Measurements from ENCODE around the gene CAMKK1.
"Not testable (repeated sequence)": the region's sequence is repeated elsewhere in the genome, so short reads cannot be mapped to it uniquely, and the experiment has no call there.

CAMKK1 gene

GRCh38 chr17:3846437-3847164 is 46.3 kb downstream of the CAMKK1 start:
- H3K36me3 ChIP-seq (ENCODE audit: low read depth): peaks cover 28% of the 10 kb centered on the region
- H3K27ac ChIP-seq (ENCODE audit: poor library complexity, severe bottlenecking): no peak overlapping the region
- peak; percentile 85 for TF ChIP-seq CTCF (IDR thresholded peaks at IDR 0.05; ENCODE audit: poor library complexity, severe bottlenecking)
- H3K27me3 ChIP-seq (ENCODE audit: insufficient read depth, poor library complexity, severe bottlenecking): no peaks in the 10 kb centered on the region
- H3K9me3 ChIP-seq (ENCODE audit: severe bottlenecking): no peaks in the 10 kb centered on the region
- peak overlapping the region; percentile 77 for H3K4me3 ChIP-seq (ENCODE audit: severe bottlenecking)
- no peak for ATAC-seq (ENCODE audit: low read depth)
- peaks cover 4% of the 10 kb centered on the region for H3K4me1 ChIP-seq (ENCODE audit: insufficient read depth, poor library complexity, severe bottlenecking)
- DNase-seq (ENCODE audit: low spot score): no peak

- peak within 1 kb of the TSS; percentile 50 for H3K27ac ChIP-seq (ENCODE audit: poor library complexity, severe bottlenecking)
- peak; percentile 99 for TF ChIP-seq CTCF (IDR thresholded peaks at IDR 0.05; ENCODE audit: poor library complexity, severe bottlenecking)
- no peaks in the 10 kb centered on the region for H3K9me3 ChIP-seq (ENCODE audit: severe bottlenecking)
- H3K4me3 ChIP-seq (ENCODE audit: severe bottlenecking): peak within 1 kb of the TSS; percentile 77
- peaks cover 4% of the 10 kb centered on the region for H3K4me1 ChIP-seq (ENCODE audit: insufficient read depth, poor library complexity, severe bottlenecking)
- peaks cover 35% of the 10 kb centered on the region for H3K36me3 ChIP-seq (ENCODE audit: low read depth)
- peak; percentile 83 for DNase-seq (ENCODE audit: low spot score)
- ATAC-seq (ENCODE audit: low read depth): peak; percentile 98
- no peaks in the 10 kb centered on the region for H3K27me3 ChIP-seq (ENCODE audit: insufficient read depth, poor library complexity, severe bottlenecking)
Measured at GRCh38 chr17:3845621-3846436, 47.0 kb downstream of the CAMKK1 start, which contains the start of gene NCBP3. TSS of gene NCBP3 (minus strand) at chr17:3846246. CDS start at chr17:3846223, 23 bp downstream.

GRCh38 chr17:3845291-3845620 is 47.6 kb downstream of the CAMKK1 start:
- H3K27ac ChIP-seq (ENCODE audit: poor library complexity, severe bottlenecking): peak overlapping the region; percentile 50
- DNase-seq (ENCODE audit: low spot score) (no peak), ATAC-seq (ENCODE audit: low read depth) (no peak)
- H3K36me3 ChIP-seq (ENCODE audit: low read depth): peaks cover 40% of the 10 kb centered on the region
- peak overlapping the region; percentile 77 for H3K4me3 ChIP-seq (ENCODE audit: severe bottlenecking)
- H3K4me1 ChIP-seq (ENCODE audit: insufficient read depth, poor library complexity, severe bottlenecking): peaks cover 4% of the 10 kb centered on the region
- no peak for TF ChIP-seq CTCF (IDR thresholded peaks at IDR 0.05; ENCODE audit: poor library complexity, severe bottlenecking)
- H3K9me3 ChIP-seq (ENCODE audit: severe bottlenecking): no peaks in the 10 kb centered on the region
- H3K27me3 ChIP-seq (ENCODE audit: insufficient read depth, poor library complexity, severe bottlenecking): no peaks in the 10 kb centered on the region

- H3K36me3 ChIP-seq (ENCODE audit: low read depth): peaks cover 47% of the 10 kb centered on the region
- not testable (repeated sequence) for H3K9me3 ChIP-seq (ENCODE audit: severe bottlenecking); ATAC-seq (ENCODE audit: low read depth); DNase-seq (ENCODE audit: low spot score); H3K4me1 ChIP-seq (ENCODE audit: insufficient read depth, poor library complexity, severe bottlenecking); H3K27me3 ChIP-seq (ENCODE audit: insufficient read depth, poor library complexity, severe bottlenecking); H3K4me3 ChIP-seq (ENCODE audit: severe bottlenecking); H3K27ac ChIP-seq (ENCODE audit: poor library complexity, severe bottlenecking)
Measured at GRCh38 chr17:3844556-3844955, 48.3 kb downstream of the CAMKK1 start.

- H3K9me3 ChIP-seq (ENCODE audit: severe bottlenecking): no peaks in the 10 kb centered on the region
- no peaks in the 10 kb centered on the region for H3K27me3 ChIP-seq (ENCODE audit: insufficient read depth, poor library complexity, severe bottlenecking)
- H3K4me1 ChIP-seq (ENCODE audit: insufficient read depth, poor library complexity, severe bottlenecking): peaks cover 4% of the 10 kb centered on the region
- no peak overlapping the region for H3K4me3 ChIP-seq (ENCODE audit: severe bottlenecking)
- DNase-seq (ENCODE audit: low spot score) (no peak), ATAC-seq (ENCODE audit: low read depth) (no peak)
- H3K36me3 ChIP-seq (ENCODE audit: low read depth): peaks cover 52% of the 10 kb centered on the region
- TF ChIP-seq CTCF (IDR thresholded peaks at IDR 0.05; ENCODE audit: poor library complexity, severe bottlenecking): peak; percentile 78
- H3K27ac ChIP-seq (ENCODE audit: poor library complexity, severe bottlenecking): no peak overlapping the region
Measured at GRCh38 chr17:3843935-3844516, 48.8 kb downstream of the CAMKK1 start.

All from RWPE2 (cell line).